Ishikawa (cell line): Measurements from ENCODE around the gene PMM1.

Experiments
- EP300 ChIP-seq: IDR thresholded peaks from 2 replicates; pipeline ENCODE4 v1.6.1; 2012; ENCODE audit warnings: borderline replicate concordance
- NFIC ChIP-seq: IDR thresholded peaks from 2 replicates; pipeline ENCODE4 v1.6.1; 2012
- RAD21 ChIP-seq: IDR thresholded peaks from 2 replicates; pipeline ENCODE4 v1.6.1; 2012; ENCODE audit warnings: low read depth
- ZBTB7A ChIP-seq: IDR thresholded peaks from 2 replicates; pipeline ENCODE4 v1.6.1; 2012; ENCODE audit warnings: low read depth
- TF ChIP-seq, protein P1 (sequence below): IDR thresholded peaks from 2 replicates; pipeline ENCODE4 v1.6.1; 2012; ENCODE audit warnings: low read depth, mild to moderate bottlenecking

DNA sequence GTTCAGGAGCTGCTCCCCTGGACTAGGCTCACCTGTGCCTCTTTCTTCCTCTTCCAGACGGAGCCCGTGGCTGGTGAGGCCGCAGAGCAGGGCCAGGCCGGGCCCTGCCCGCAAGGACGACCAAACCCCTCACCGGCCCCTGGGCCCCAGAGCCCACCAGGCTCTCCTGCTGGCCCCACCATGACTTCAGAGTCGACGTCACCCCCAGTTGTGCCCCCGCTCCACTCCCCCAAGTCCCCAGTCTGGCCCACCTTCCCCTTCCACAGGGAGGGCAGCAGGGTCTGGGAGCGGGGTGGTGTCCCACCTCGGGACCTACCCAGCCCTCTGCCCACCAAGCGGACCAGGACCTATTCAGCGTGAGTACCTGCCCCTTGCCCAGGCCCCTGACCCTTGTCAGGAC is 17.9 kb downstream of the PMM1 start:
- TF ChIP-seq NFIC (no peak), RAD21 (no peak), ZBTB7A (no peak), EP300 (no peak)
- TF ChIP-seq, protein P1, sequence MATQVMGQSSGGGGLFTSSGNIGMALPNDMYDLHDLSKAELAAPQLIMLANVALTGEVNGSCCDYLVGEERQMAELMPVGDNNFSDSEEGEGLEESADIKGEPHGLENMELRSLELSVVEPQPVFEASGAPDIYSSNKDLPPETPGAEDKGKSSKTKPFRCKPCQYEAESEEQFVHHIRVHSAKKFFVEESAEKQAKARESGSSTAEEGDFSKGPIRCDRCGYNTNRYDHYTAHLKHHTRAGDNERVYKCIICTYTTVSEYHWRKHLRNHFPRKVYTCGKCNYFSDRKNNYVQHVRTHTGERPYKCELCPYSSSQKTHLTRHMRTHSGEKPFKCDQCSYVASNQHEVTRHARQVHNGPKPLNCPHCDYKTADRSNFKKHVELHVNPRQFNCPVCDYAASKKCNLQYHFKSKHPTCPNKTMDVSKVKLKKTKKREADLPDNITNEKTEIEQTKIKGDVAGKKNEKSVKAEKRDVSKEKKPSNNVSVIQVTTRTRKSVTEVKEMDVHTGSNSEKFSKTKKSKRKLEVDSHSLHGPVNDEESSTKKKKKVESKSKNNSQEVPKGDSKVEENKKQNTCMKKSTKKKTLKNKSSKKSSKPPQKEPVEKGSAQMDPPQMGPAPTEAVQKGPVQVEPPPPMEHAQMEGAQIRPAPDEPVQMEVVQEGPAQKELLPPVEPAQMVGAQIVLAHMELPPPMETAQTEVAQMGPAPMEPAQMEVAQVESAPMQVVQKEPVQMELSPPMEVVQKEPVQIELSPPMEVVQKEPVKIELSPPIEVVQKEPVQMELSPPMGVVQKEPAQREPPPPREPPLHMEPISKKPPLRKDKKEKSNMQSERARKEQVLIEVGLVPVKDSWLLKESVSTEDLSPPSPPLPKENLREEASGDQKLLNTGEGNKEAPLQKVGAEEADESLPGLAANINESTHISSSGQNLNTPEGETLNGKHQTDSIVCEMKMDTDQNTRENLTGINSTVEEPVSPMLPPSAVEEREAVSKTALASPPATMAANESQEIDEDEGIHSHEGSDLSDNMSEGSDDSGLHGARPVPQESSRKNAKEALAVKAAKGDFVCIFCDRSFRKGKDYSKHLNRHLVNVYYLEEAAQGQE: no peak
